B cell (primary cell): ENCODE measurements around the gene ELFN1.

ENCODE experiments used
- EZH2 ChIP-seq: IDR thresholded peaks from 2 replicates; pipeline ENCODE4 v1.6.1; 2012; ENCODE audit warnings: borderline replicate concordance, low read depth, mild to moderate bottlenecking, moderate library complexity, low read length; ENCODE audit not compliant: insufficient read depth, poor library complexity, severe bottlenecking
- TF ChIP-seq, protein P1 (sequence below): fragments of 200-600 bp; IDR thresholded peaks from one replicate; pipeline ENCODE4 v1.8.0; 2022; ENCODE audit warnings: antibody characterized with exemption, mild to moderate bottlenecking

DNA sequence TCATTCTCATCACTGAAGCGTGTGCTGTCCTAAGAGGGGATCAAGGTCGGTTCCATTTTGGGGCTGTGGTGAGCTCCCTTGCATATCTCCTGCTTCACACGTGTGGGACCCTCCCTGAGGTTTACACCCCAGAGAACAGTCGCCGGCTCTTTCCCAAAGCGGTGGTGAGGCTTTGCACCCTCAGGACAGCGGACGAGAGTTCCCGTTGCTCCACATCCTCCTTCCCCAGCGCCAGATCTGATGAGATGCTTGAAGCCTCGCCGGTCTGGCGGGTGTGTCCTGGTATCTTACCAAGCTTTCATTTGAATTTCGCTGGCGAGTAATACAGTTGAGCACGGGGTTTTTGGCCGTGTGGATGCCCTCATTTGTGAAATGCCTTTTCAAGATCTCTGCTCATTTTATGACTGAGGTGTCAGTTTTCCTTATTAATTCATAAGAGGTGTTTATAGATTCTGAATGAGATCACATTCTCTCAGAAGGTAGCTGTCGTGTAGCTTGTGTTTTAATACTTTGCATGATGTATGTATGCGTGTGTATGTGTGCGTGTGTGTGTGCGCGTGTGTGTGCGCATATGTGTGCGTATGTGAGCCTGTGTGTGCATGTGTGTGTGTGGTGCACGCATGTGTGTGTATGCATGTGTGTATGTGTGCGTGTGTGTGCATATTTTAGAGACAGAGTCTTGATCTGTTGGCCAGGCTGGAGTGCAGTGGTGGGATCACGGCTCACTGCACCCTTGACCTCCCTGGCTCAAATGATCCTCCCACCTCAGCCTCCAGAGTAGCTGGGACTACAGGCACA is 30.7 kb downstream of the ELFN1 start:
- TF ChIP-seq, protein P1, sequence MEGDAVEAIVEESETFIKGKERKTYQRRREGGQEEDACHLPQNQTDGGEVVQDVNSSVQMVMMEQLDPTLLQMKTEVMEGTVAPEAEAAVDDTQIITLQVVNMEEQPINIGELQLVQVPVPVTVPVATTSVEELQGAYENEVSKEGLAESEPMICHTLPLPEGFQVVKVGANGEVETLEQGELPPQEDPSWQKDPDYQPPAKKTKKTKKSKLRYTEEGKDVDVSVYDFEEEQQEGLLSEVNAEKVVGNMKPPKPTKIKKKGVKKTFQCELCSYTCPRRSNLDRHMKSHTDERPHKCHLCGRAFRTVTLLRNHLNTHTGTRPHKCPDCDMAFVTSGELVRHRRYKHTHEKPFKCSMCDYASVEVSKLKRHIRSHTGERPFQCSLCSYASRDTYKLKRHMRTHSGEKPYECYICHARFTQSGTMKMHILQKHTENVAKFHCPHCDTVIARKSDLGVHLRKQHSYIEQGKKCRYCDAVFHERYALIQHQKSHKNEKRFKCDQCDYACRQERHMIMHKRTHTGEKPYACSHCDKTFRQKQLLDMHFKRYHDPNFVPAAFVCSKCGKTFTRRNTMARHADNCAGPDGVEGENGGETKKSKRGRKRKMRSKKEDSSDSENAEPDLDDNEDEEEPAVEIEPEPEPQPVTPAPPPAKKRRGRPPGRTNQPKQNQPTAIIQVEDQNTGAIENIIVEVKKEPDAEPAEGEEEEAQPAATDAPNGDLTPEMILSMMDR: no peak
- TF ChIP-seq EZH2: no peak
